Endothelial cell (in vitro differentiated cells): Measurements from ENCODE around the gene DNAH6. TPM values are rescaled to one million over a fixed set of nuclear protein-coding genes. Genes with fewer than 3 reads are reported as not detected.

Experiments used
- DNase-seq: peaks from one replicate; pipeline ENCODE4 v3.0.0; 2021; ENCODE audit warnings: low spot score
- H3K27ac Mint-ChIP-seq: one replicate; pipeline ENCODE4 v1.8.0; 2021; ENCODE audit warnings: mixed read lengths, inconsistent platforms; ENCODE audit not compliant: unreplicated experiment
- H3K27me3 Mint-ChIP-seq: one replicate; pipeline ENCODE4 v1.8.0; 2021; ENCODE audit warnings: mild to moderate bottlenecking, moderate library complexity, mixed read lengths, inconsistent platforms; ENCODE audit not compliant: unreplicated experiment
- H3K36me3 Mint-ChIP-seq: one replicate; pipeline ENCODE4 v1.8.0; 2021; ENCODE audit warnings: mild to moderate bottlenecking, low read depth, mixed read lengths, inconsistent platforms; ENCODE audit not compliant: unreplicated experiment
- H3K4me1 Mint-ChIP-seq: one replicate; pipeline ENCODE4 v1.8.0; 2021; ENCODE audit warnings: mild to moderate bottlenecking, mixed read lengths, inconsistent platforms; ENCODE audit not compliant: unreplicated experiment
- H3K4me3 Mint-ChIP-seq: one replicate; pipeline ENCODE4 v1.8.0; 2021; ENCODE audit warnings: mild to moderate bottlenecking, mixed read lengths, inconsistent platforms; ENCODE audit not compliant: unreplicated experiment
- H3K9me3 Mint-ChIP-seq: one replicate; pipeline ENCODE4 v1.8.0; 2021; ENCODE audit warnings: mixed read lengths, inconsistent platforms; ENCODE audit not compliant: unreplicated experiment
- CTCF ChIP-seq: fragments of 200-600 bp; sonication (generic); IDR thresholded peaks from one replicate; pipeline ENCODE4 v1.5.0; 2021; ENCODE audit warnings: antibody characterized with exemption; ENCODE audit not compliant: unreplicated experiment
- total RNA-seq: library from RNA; stranded (reverse); fragmentation: NEBNext Ultra II Directional; extraction: Animal tissue kit (Norgen Biotek cat#: 25700); gene quantifications from one replicate; pipeline ENCODE4 v1.2.1, GENCODE V29; 2021; ENCODE audit not compliant: unreplicated experiment

DNAH6 gene
- total RNA-seq, 1 donor from 2014 or later: 7.8 TPM

DNA sequence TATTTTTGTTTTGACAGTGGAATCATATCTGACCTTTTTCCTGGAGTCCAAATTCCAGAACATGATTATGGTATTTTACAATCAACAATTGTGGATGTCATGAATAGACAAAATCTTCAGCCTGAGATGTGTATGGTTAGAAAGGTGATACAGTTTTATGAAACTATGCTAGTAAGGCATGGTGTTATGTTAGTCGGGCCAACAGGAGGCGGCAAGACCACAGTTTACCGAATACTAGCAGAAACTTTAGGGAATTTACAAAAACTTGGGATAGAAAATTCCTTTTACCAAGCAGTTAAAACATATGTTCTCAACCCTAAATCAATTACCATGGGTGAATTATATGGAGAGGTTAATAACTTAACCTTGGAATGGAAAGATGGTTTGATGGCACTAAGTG, 137.0 kb downstream of the DNAH6 start:
- Mint-ChIP-seq H3K36me3 (no peaks in the 10 kb centered on the region), H3K9me3 (no peaks in the 10 kb centered on the region), H3K4me3 (no peak overlapping the region), H3K4me1 (no peaks in the 10 kb centered on the region), H3K27me3 (peaks cover 1% of the 10 kb centered on the region), H3K27ac (no peak overlapping the region)
- DNase-seq: no peak
- TF ChIP-seq CTCF: no peak

GRCh38 chr2:84654414-84654813, 138.1 kb downstream of the DNAH6 start:
- no peak for DNase-seq
- Mint-ChIP-seq H3K36me3 (no peaks in the 10 kb centered on the region), H3K27me3 (peaks cover 1% of the 10 kb centered on the region), H3K9me3 (no peaks in the 10 kb centered on the region), H3K27ac (no peak overlapping the region), H3K4me3 (no peak overlapping the region), H3K4me1 (no peaks in the 10 kb centered on the region)
- no peak for TF ChIP-seq CTCF

DNA sequence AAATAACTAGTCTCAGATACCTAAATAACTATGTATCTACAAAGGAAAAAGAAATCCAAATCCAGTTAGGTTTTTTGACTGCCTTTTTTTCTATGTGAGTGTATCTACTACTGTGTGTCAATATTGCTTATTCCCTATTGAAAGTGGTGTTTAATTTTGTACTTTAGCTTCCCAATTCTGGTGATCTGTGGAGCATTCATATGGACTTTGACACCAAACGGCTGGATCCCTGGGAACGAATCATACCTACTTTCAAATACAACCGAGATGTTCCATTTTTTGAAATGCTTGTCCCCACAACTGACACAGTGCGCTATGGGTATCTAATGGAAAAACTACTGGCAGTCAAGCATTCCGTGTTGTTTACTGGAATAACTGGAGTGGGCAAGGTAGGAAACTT, 152.8 kb downstream of the DNAH6 start:
- H3K27ac Mint-ChIP-seq: no peak overlapping the region

DNA sequence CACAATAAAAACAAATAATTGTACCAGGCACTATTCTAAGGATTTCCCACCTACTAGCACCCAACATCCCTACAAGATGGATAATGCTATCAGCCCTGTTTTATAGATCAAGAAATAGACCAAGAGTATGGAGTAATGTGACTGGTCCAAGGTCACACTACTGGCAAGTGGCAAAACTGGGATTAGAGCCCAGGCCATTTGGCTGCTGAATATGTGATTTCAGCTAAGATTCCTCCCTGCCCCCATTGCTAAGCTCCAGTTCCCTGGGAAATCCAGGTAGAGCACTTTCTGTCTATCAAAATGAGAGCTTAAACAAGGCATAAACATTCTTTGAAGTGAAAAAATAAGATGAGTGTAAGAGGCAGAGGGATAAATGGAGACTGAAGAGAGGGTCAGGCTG, 157.8 kb downstream of the DNAH6 start:
- no peak for TF ChIP-seq CTCF
- Mint-ChIP-seq H3K27ac (no peak overlapping the region), H3K4me1 (peaks cover 7% of the 10 kb centered on the region), H3K9me3 (no peaks in the 10 kb centered on the region), H3K27me3 (no peaks in the 10 kb centered on the region), H3K4me3 (no peak overlapping the region), H3K36me3 (peaks cover 6% of the 10 kb centered on the region)
- no peak for DNase-seq

More for the DNA sequence above, 152.8 kb downstream of the DNAH6 start:
- no peak for DNase-seq
- no peak overlapping the region for H3K4me3 Mint-ChIP-seq
- peaks cover 6% of the 10 kb centered on the region for H3K36me3 Mint-ChIP-seq
- TF ChIP-seq CTCF: no peak
- no peaks in the 10 kb centered on the region for H3K9me3 Mint-ChIP-seq
- no peaks in the 10 kb centered on the region for H3K4me1 Mint-ChIP-seq
- no peaks in the 10 kb centered on the region for H3K27me3 Mint-ChIP-seq

DNA sequence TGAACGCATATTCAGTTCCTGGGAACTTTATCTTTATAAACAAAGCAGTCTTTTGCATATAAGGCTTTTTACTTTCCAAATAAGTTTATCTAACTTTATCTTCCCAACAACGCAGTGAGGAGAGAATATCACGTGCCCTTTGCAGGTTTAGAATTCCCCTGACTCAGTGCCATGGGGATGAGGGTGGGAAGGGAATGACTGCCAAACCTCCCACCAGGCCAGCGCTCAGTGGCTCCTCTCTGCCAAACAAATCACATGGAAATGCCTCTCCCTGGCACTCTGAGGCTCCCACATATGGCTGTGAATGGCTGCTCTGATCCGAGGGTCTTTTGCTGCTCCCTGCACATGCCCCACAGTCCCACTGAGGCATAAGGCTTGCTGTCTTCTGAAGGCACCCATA, 158.3 kb downstream of the DNAH6 start:
- peaks cover 7% of the 10 kb centered on the region for H3K4me1 Mint-ChIP-seq
- peaks cover 6% of the 10 kb centered on the region for H3K36me3 Mint-ChIP-seq
- no peak for DNase-seq
- H3K27me3 Mint-ChIP-seq: no peaks in the 10 kb centered on the region
- TF ChIP-seq CTCF: no peak
- no peak overlapping the region for H3K4me3 Mint-ChIP-seq
- no peaks in the 10 kb centered on the region for H3K9me3 Mint-ChIP-seq
- no peak overlapping the region for H3K27ac Mint-ChIP-seq
